ENCODE data around the gene ZNF687. TPM values are rescaled to one million over a fixed set of nuclear protein-coding genes. Genes with fewer than 3 reads are reported as not detected.

Gene ZNF687, protein sequence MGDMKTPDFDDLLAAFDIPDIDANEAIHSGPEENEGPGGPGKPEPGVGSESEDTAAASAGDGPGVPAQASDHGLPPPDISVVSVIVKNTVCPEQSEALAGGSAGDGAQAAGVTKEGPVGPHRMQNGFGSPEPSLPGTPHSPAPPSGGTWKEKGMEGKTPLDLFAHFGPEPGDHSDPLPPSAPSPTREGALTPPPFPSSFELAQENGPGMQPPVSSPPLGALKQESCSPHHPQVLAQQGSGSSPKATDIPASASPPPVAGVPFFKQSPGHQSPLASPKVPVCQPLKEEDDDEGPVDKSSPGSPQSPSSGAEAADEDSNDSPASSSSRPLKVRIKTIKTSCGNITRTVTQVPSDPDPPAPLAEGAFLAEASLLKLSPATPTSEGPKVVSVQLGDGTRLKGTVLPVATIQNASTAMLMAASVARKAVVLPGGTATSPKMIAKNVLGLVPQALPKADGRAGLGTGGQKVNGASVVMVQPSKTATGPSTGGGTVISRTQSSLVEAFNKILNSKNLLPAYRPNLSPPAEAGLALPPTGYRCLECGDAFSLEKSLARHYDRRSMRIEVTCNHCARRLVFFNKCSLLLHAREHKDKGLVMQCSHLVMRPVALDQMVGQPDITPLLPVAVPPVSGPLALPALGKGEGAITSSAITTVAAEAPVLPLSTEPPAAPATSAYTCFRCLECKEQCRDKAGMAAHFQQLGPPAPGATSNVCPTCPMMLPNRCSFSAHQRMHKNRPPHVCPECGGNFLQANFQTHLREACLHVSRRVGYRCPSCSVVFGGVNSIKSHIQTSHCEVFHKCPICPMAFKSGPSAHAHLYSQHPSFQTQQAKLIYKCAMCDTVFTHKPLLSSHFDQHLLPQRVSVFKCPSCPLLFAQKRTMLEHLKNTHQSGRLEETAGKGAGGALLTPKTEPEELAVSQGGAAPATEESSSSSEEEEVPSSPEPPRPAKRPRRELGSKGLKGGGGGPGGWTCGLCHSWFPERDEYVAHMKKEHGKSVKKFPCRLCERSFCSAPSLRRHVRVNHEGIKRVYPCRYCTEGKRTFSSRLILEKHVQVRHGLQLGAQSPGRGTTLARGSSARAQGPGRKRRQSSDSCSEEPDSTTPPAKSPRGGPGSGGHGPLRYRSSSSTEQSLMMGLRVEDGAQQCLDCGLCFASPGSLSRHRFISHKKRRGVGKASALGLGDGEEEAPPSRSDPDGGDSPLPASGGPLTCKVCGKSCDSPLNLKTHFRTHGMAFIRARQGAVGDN
- 10 to 100 TPM; 12.2 to 24.0 (median 12.9) TPM for polyA plus RNA-seq
- long read RNA-seq, donor 1, result 0 reads
- long read RNA-seq, donor 2, partial matches to known transcripts, result 13 of 13 reads
- long read RNA-seq, donor 2, other reads (novel, unspliced or antisense), result 0 of 13 reads
- long read RNA-seq, donor 3, full-length matches to known transcripts, result 2 of 10 reads
- long read RNA-seq, donor 3, partial matches to known transcripts, result 8 of 10 reads
- long read RNA-seq, donor 3, other reads (novel, unspliced or antisense), result 0 of 10 reads
- long read RNA-seq, donor 4, result 0 reads
- long read RNA-seq, donor 5, partial matches to known transcripts, result 9 of 11 reads
- long read RNA-seq, donor 5, other reads (novel, unspliced or antisense), result 0 of 11 reads
- long read RNA-seq, donor 6, partial matches to known transcripts, result 0 of 1 reads
- long read RNA-seq, donor 6, other reads (novel, unspliced or antisense), result 0 of 1 reads
- long read RNA-seq, donor 7, result 0 reads
- long read RNA-seq, donor 8, result 0 reads
- long read RNA-seq, donor 9, partial matches to known transcripts, result 0 of 1 reads
- long read RNA-seq, donor 9, other reads (novel, unspliced or antisense), result 0 of 1 reads
- long read RNA-seq, donor 10, full-length matches to known transcripts, result 4 of 25 reads
- long read RNA-seq, donor 10, partial matches to known transcripts, result 21 of 25 reads
- long read RNA-seq, donor 10, other reads (novel, unspliced or antisense), result 0 of 25 reads

DNA sequence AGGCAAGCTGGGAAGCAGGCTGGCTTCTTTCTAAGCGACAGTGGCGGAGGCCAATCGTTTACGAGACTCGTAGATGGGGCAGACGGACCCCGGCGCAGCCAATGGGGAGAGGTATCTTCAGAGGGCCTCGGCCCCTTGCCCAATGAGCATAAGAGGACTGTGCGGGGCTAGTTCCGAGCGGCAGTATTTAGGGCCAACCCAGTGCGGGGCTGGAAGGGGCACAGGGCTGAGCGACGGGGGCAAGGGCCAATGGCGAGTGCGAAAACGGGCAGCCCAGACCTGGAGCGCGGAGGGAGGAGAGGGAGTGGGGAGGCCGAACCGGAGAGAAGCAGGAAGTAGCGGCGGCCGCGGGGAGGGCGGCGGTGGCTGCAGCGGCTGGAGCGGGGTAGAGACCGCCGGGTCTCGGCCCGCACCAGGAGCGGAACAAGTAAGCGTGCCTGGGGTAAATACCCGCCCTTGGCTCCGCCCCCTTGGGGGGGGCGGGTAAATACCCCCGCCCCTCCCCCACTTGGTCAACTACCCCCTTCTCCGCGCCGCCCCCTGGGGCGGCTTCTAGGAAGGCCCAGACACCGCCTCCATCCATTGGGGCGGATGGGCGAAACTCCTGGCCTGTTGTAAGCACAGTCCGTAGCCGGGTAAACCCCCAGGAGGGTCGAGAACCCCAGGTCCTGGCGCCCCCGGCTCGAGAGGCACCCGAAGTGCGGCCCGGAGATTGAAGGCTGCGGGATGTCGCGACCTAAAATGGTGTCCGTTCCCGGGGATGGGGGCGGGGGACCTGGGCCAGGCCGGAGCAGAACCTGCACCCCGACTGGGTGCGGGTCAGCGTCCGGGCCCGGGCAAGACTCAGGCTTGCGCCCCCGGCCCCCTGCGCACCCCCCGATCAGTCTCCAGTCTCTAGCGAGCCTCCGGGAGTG, at the start of gene ZNF687:
ZNF687 (plus strand) TSS at position 331 of the 914 bp plus-strand sequence. CDS start 3,993 bp downstream, outside the sequence.
- 1% methylated on average over 40 to 74 of the region's 74 CpGs for WGBS, 3 donors
- Histone ChIP-seq H3K4me1 (ENCODE audit: control insufficient read depth in 3 of 3, insufficient read depth in 2 of 3, low read depth in 1 of 3, low read length in 2 of 3) (peaks cover 0 to 17% (median 3%) of the 10 kb centered on the region in 3 donors), H3K9me3 (ENCODE audit: control insufficient read depth in 2 of 2, insufficient read depth in 1 of 2, low read depth in 1 of 2, low read length in 1 of 2) (no peaks in the 10 kb centered on the region), H3K27me3 (ENCODE audit: control insufficient read depth in 3 of 3, insufficient read depth in 3 of 3, low read length in 3 of 3) (no peaks in the 10 kb centered on the region), H3K27ac (ENCODE audit: low read depth in 1 of 3, low read length in 2 of 3) (peak within 1 kb of the TSS; percentile 92 to 97 (median 94)), H3K36me3 (ENCODE audit: control insufficient read depth in 3 of 3, insufficient read depth in 2 of 3, low read depth in 1 of 3, low read length in 3 of 3) (peaks cover 8 to 29% (median 10%) of the 10 kb centered on the region in 3 donors), H3K4me3 (ENCODE audit: low read depth in 1 of 3, low read length in 3 of 3) (peak within 1 kb of the TSS; percentile 58 to 86 (median 74))
- peak; percentile 100 for DNase-seq
- peak; percentile 72 for FAIRE-seq

DNA sequence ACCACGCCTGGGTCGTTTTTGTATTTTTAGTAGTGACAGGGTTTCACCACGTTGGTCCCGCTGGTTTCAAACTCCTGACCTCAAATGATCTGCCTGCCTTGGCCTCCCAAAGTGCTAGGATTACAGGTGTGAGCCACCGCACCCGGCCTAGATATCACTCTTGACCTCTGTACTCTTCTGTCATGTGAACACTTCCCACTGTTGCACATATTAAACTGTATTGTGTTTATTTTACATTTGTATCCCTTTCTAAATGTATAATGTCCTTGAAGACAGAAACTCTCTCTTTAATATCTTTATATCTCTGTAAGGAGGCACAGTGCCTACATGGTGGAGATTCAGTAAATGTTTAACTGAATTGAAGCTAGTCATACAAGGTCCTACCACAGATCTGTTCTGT, 46.9 kb upstream of the ZNF687 start:
- Histone ChIP-seq H3K36me3 (ENCODE audit: control insufficient read depth in 3 of 3, insufficient read depth in 2 of 3, low read depth in 1 of 3, low read length in 3 of 3) (peaks cover 33 to 66% (median 44%) of the 10 kb centered on the region in 3 donors), H3K27me3 (ENCODE audit: control insufficient read depth in 3 of 3, insufficient read depth in 3 of 3, low read length in 3 of 3) (no peaks in the 10 kb centered on the region), H3K9me3 (ENCODE audit: control insufficient read depth in 2 of 2, insufficient read depth in 1 of 2, low read depth in 1 of 2, low read length in 1 of 2) (no peaks in the 10 kb centered on the region), H3K4me1 (ENCODE audit: control insufficient read depth in 3 of 3, insufficient read depth in 2 of 3, low read depth in 1 of 3, low read length in 2 of 3) (no peaks in the 10 kb centered on the region), H3K27ac (ENCODE audit: low read depth in 1 of 3, low read length in 2 of 3) (no peak overlapping the region), H3K4me3 (ENCODE audit: low read depth in 1 of 3, low read length in 3 of 3) (no peak overlapping the region)
- FAIRE-seq, result no peak
- DNase-seq, result peak in 1 of 2 donors; percentile 32
- WGBS, 3 donors, result 67 to 87% (median 76%) methylated on average over 6 of the region's 6 CpGs

DNA sequence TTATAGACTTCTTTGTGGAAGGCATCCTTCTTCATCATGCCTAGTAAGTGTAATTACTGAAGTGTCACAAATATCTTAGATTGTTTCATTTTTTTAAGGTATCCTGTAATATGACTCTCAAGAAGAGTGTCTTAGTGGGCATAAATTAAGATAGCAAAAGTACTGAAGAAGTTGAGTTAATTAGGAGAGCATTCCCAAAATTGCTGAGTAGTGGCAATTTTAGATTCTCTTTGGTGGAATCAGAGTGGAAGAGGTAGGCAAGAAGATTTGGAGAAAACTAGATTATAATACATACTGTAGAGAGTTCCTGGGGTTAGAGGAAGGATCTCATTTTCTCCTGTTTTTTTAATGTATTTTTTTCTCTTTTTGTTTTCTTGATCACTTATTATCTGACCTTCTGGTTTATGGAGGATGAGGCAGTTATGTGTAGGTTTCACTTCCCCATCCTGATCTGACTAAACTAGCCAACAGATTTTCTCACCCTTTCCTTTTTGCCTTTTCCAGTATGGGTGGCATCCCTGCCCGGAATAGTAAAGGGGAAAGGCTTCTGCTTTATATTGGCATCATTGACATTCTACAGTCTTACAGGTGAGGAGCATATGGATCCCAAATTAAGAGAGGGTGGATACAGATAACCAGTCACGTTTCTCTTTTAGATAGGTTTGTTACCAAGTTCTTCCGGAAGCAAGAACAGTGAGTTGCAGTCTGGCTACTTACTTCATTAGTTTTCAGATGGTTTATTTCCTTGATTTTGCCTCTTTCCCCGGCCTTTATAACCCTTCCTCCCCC, 44.2 kb upstream of the ZNF687 start:
- Histone ChIP-seq H3K27ac (ENCODE audit: low read depth in 1 of 3, low read length in 2 of 3) (no peak overlapping the region), H3K4me1 (ENCODE audit: control insufficient read depth in 3 of 3, insufficient read depth in 2 of 3, low read depth in 1 of 3, low read length in 2 of 3) (no peaks in the 10 kb centered on the region), H3K9me3 (ENCODE audit: control insufficient read depth in 2 of 2, insufficient read depth in 1 of 2, low read depth in 1 of 2, low read length in 1 of 2) (no peaks in the 10 kb centered on the region), H3K36me3 (ENCODE audit: control insufficient read depth in 3 of 3, insufficient read depth in 2 of 3, low read depth in 1 of 3, low read length in 3 of 3) (peaks cover 35 to 66% (median 37%) of the 10 kb centered on the region in 3 donors), H3K27me3 (ENCODE audit: control insufficient read depth in 3 of 3, insufficient read depth in 3 of 3, low read length in 3 of 3) (no peaks in the 10 kb centered on the region), H3K4me3 (ENCODE audit: low read depth in 1 of 3, low read length in 3 of 3) (no peak overlapping the region)
- WGBS, 3 donors, result 87 to 97% (median 88%) methylated on average over 4 of the region's 4 CpGs
- DNase-seq (no peak), FAIRE-seq (no peak)

DNA sequence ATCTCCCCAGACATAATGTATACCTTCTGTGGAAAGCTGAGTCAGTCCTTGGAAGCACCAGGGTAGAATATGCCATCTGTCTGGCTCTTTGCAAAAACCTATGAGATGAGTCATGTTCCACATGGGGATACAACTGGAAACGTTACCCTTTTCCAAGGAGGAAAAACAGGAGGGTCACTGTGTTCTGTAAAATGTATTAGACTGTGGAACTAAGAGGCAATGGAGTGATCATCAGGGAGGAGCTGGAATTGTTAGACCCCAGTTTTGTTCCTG, 43.7 kb upstream of the ZNF687 start:
- WGBS, 3 donors, result 63 to 89% (median 68%) methylated on average over 1 of the region's 1 CpG
- Histone ChIP-seq H3K9me3 (ENCODE audit: control insufficient read depth in 2 of 2, insufficient read depth in 1 of 2, low read depth in 1 of 2, low read length in 1 of 2) (no peaks in the 10 kb centered on the region), H3K4me1 (ENCODE audit: control insufficient read depth in 3 of 3, insufficient read depth in 2 of 3, low read depth in 1 of 3, low read length in 2 of 3) (no peaks in the 10 kb centered on the region), H3K27ac (ENCODE audit: low read depth in 1 of 3, low read length in 2 of 3) (no peak overlapping the region), H3K4me3 (ENCODE audit: low read depth in 1 of 3, low read length in 3 of 3) (no peak overlapping the region), H3K27me3 (ENCODE audit: control insufficient read depth in 3 of 3, insufficient read depth in 3 of 3, low read length in 3 of 3) (no peaks in the 10 kb centered on the region), H3K36me3 (ENCODE audit: control insufficient read depth in 3 of 3, insufficient read depth in 2 of 3, low read depth in 1 of 3, low read length in 3 of 3) (peaks cover 39 to 61% (median 42%) of the 10 kb centered on the region in 3 donors)
- FAIRE-seq (no peak), DNase-seq (no peak)

DNA sequence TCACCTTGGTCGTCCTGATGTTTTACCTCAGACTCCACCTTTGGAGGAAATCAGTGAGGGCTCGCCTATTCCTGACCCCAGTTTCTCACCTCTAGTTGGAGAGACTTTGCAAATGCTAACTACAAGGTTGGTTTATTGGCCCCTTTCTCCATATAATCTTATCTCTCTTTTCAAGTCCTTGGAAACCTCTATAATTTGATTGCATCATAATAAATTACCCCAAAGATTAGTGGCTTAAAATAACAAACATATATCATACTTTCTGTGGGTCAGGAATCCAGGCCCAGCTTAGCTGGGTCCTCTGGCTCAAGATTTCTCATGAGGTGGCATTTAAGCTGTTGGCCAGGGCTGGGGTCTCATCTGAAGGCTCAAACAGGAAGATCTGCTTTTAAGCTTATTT, 39.7 kb upstream of the ZNF687 start:
- no peak for DNase-seq
- Histone ChIP-seq H3K4me1 (ENCODE audit: control insufficient read depth in 3 of 3, insufficient read depth in 2 of 3, low read depth in 1 of 3, low read length in 2 of 3) (no peaks in the 10 kb centered on the region), H3K27ac (ENCODE audit: low read depth in 1 of 3, low read length in 2 of 3) (no peak overlapping the region), H3K27me3 (ENCODE audit: control insufficient read depth in 3 of 3, insufficient read depth in 3 of 3, low read length in 3 of 3) (no peaks in the 10 kb centered on the region), H3K36me3 (ENCODE audit: control insufficient read depth in 3 of 3, insufficient read depth in 2 of 3, low read depth in 1 of 3, low read length in 3 of 3) (peaks cover 29 to 59% (median 34%) of the 10 kb centered on the region in 3 donors), H3K4me3 (ENCODE audit: low read depth in 1 of 3, low read length in 3 of 3) (no peak overlapping the region), H3K9me3 (ENCODE audit: control insufficient read depth in 2 of 2, insufficient read depth in 1 of 2, low read depth in 1 of 2, low read length in 1 of 2) (no peaks in the 10 kb centered on the region)
- 38 to 75% (median 53%) methylated on average over 2 of the region's 2 CpGs for WGBS, 3 donors
- FAIRE-seq, result no peak

DNA sequence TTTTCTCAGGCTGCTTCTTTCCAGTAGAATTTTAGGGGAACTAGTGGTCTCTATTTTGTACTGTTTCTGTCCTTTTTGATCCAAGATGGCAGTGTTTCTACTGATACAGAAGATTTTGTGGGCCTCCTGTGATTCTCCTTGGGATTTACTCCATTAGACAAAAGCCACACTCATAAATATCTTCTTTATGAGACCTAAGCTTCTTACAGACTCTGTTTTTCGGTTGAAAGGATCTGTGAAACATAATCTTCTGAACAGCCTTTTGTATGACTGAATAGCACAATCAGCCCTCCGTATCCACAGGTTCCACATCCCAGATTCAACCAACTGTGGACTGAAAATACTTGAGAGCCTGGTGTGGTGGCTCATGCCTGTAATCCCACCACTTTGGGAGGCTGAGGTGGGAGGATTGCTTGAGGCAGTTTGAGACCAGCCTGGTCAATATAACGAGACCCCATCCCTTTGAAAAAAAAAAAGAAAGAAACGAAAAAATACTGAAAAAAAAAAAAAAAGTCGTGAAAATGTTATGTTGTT, 38.3 kb upstream of the ZNF687 start:
- peaks cover 29 to 65% (median 34%) of the 10 kb centered on the region in 3 donors for H3K36me3 ChIP-seq (ENCODE audit: control insufficient read depth in 3 of 3, insufficient read depth in 2 of 3, low read depth in 1 of 3, low read length in 3 of 3)
- no peaks in the 10 kb centered on the region for H3K27me3 ChIP-seq (ENCODE audit: control insufficient read depth in 3 of 3, insufficient read depth in 3 of 3, low read length in 3 of 3)
- H3K27ac ChIP-seq (ENCODE audit: low read depth in 1 of 3, low read length in 2 of 3), result no peak overlapping the region
- DNase-seq, result no peak
- FAIRE-seq, result no peak
- WGBS, 3 donors, result 83 to 91% (median 84%) methylated on average over 5 of the region's 5 CpGs
- no peaks in the 10 kb centered on the region for H3K4me1 ChIP-seq (ENCODE audit: control insufficient read depth in 3 of 3, insufficient read depth in 2 of 3, low read depth in 1 of 3, low read length in 2 of 3)
- H3K4me3 ChIP-seq (ENCODE audit: low read depth in 1 of 3, low read length in 3 of 3), result no peak overlapping the region
- no peaks in the 10 kb centered on the region for H3K9me3 ChIP-seq (ENCODE audit: control insufficient read depth in 2 of 2, insufficient read depth in 1 of 2, low read depth in 1 of 2, low read length in 1 of 2)
